Upper lobe of right lung (tissue), 1 donor: ENCODE measurements around the gene TUB. TPM values are rescaled to one million over a fixed set of nuclear protein-coding genes. Genes with fewer than 3 reads are reported as not detected.

Experiments
- ATAC-seq: fragments of 200-7000 bp; cut with Tn5 transposase; one replicate; pipeline ENCODE4 v1.9.1; 2020; ENCODE audit warnings: mild to moderate bottlenecking, moderate library complexity
- DNase-seq: peaks from one replicate; pipeline ENCODE4 v3.0.0-alpha.2; 2020
- H3K27ac ChIP-seq: fragments of 200-600 bp; one replicate; pipeline ENCODE4 v1.8.0; 2022
- H3K27me3 ChIP-seq: fragments of 200-600 bp; one replicate; pipeline ENCODE4 v1.8.0; 2022; ENCODE audit warnings: mild to moderate bottlenecking
- H3K36me3 ChIP-seq: fragments of 200-600 bp; one replicate; pipeline ENCODE4 v1.8.0; 2022
- H3K4me1 ChIP-seq: fragments of 200-600 bp; one replicate; pipeline ENCODE4 v1.8.0; 2022
- H3K4me3 ChIP-seq: fragments of 200-600 bp; one replicate; pipeline ENCODE4 v1.8.0; 2022; ENCODE audit warnings: mild to moderate bottlenecking
- H3K9me3 ChIP-seq: fragments of 200-600 bp; one replicate; pipeline ENCODE4 v1.8.0; 2022
- CTCF ChIP-seq: fragments of 200-600 bp; IDR thresholded peaks from one replicate; pipeline ENCODE4 v1.8.0; 2022; ENCODE audit warnings: antibody characterized with exemption
- intact Hi-C: fragments of 100-400 bp; cut with DNase I; formaldehyde crosslinking; loops from one replicate; pipeline ENCODE4 v1.11.0; 2022
- total RNA-seq: library from RNA; stranded (reverse); fragmentation: NEBNext Ultra II Directional; extraction: Animal tissue kit (Norgen Biotek cat#: 25700); gene quantifications from one replicate; pipeline ENCODE4 v1.2.1, GENCODE V29; 2021
- donor health status: DM: no; HTN: yes; CAD: no; lungs with severe emphysema.

The TUB gene
- total RNA-seq, 1 donor from 2014 or later, result 3.6 TPM

- Histone ChIP-seq H3K36me3 (no peaks in the 10 kb centered on the region), H3K9me3 (no peaks in the 10 kb centered on the region), H3K27ac (no peak overlapping the region), H3K4me1 (no peaks in the 10 kb centered on the region), H3K4me3 (no peak overlapping the region), H3K27me3 (no peaks in the 10 kb centered on the region)
- DNase-seq (no peak), ATAC-seq (no peak)
- TF ChIP-seq CTCF, result no peak
- intact Hi-C loops, result loop anchor here (10.0 kb wide), 1 partner anchor 58 kb away; no protein-coding TSS in a partner anchor
Measured at GRCh38 chr11:8036986-8037385, 44.0 kb upstream of the TUB start.

GRCh38 chr11:8038393-8038792 is 42.6 kb upstream of the TUB start:
- H3K4me3 ChIP-seq, result no peak overlapping the region
- no peak for TF ChIP-seq CTCF
- no peak overlapping the region for H3K27ac ChIP-seq
- H3K9me3 ChIP-seq, result no peaks in the 10 kb centered on the region
- intact Hi-C loops, result loop anchor here (10.0 kb wide), 1 partner anchor 56 kb away; no protein-coding TSS in a partner anchor
- no peaks in the 10 kb centered on the region for H3K36me3 ChIP-seq
- ATAC-seq (no peak), DNase-seq (no peak)
- no peaks in the 10 kb centered on the region for H3K4me1 ChIP-seq
- no peaks in the 10 kb centered on the region for H3K27me3 ChIP-seq

- H3K27ac ChIP-seq, result no peak overlapping the region
- ATAC-seq (no peak), DNase-seq (no peak)
- intact Hi-C loops, result loop anchor here (10.0 kb wide), 1 partner anchor 56 kb away; no protein-coding TSS in a partner anchor
- TF ChIP-seq CTCF, result no peak
- H3K4me1 ChIP-seq, result no peaks in the 10 kb centered on the region
- H3K4me3 ChIP-seq, result no peak overlapping the region
- H3K27me3 ChIP-seq, result no peaks in the 10 kb centered on the region
- H3K9me3 ChIP-seq, result no peaks in the 10 kb centered on the region
- no peaks in the 10 kb centered on the region for H3K36me3 ChIP-seq
Measured at GRCh38 chr11:8038811-8039529, 42.0 kb upstream of the TUB start.

GRCh38 chr11:8039530-8040260 is 41.3 kb upstream of the TUB start:
- Histone ChIP-seq H3K36me3 (no peaks in the 10 kb centered on the region), H3K9me3 (no peaks in the 10 kb centered on the region), H3K27me3 (no peaks in the 10 kb centered on the region), H3K4me3 (no peak overlapping the region), H3K27ac (no peak overlapping the region), H3K4me1 (no peaks in the 10 kb centered on the region)
- DNase-seq (no peak), ATAC-seq (no peak)
- intact Hi-C loops, result loop anchor here (10.0 kb wide), 1 partner anchor 55 kb away; no protein-coding TSS in a partner anchor
- no peak for TF ChIP-seq CTCF

- DNase-seq (no peak), ATAC-seq (no peak)
- no peaks in the 10 kb centered on the region for H3K36me3 ChIP-seq
- no peak overlapping the region for H3K27ac ChIP-seq
- TF ChIP-seq CTCF, result no peak
- no peaks in the 10 kb centered on the region for H3K9me3 ChIP-seq
- intact Hi-C loops, result no loop called here
- no peak overlapping the region for H3K4me3 ChIP-seq
- no peaks in the 10 kb centered on the region for H3K27me3 ChIP-seq
- no peaks in the 10 kb centered on the region for H3K4me1 ChIP-seq
Measured at GRCh38 chr11:8040261-8040920, 40.6 kb upstream of the TUB start.
